ENCODE data around the gene DTNA.

DTNA gene

GRCh38 chr18:34694591-34695165, 15.4 kb upstream of the DTNA start:
- no peak for DNase-seq (ENCODE audit: extremely low spot score)
- ChIA-PET CTCF (interaction anchor here (0.6 to 3.8 kb wide), 4 partner anchors 14 to 171 kb away, joined by 3 to 30 read pairs (median 3); no protein-coding TSS in a partner anchor), POLR2A (no interaction called here)
- TF ChIP-seq ARNT (IDR thresholded peaks at IDR 0.05), result no peak
- no peak for TF ChIP-seq FOXA1 (IDR thresholded peaks at IDR 0.05)
- no peak for TF ChIP-seq FOXK2 (IDR thresholded peaks at IDR 0.05)
- no peak for TF ChIP-seq TARDBP (IDR thresholded peaks at IDR 0.05)
- no peak for TF ChIP-seq PKNOX1 (IDR thresholded peaks at IDR 0.05)
- no peak for TF ChIP-seq ZNF384 (IDR thresholded peaks at IDR 0.05)
- TF ChIP-seq SP1 (IDR thresholded peaks at IDR 0.05), result no peak
- TF ChIP-seq CTBP1 (IDR thresholded peaks at IDR 0.05; ENCODE audit: borderline replicate concordance), result no peak
- no peak for TF ChIP-seq LEF1 (IDR thresholded peaks at IDR 0.05; ENCODE audit: borderline replicate concordance)
- TF ChIP-seq BHLHE40 (IDR thresholded peaks at IDR 0.05; ENCODE audit: borderline replicate concordance), result no peak
- no peak for TF ChIP-seq ELF4 (IDR thresholded peaks at IDR 0.05)
- TF ChIP-seq FOXM1 (IDR thresholded peaks at IDR 0.05; ENCODE audit: borderline replicate concordance), result no peak
- no peak for TF ChIP-seq NFRKB (IDR thresholded peaks at IDR 0.05)
- no peak for TF ChIP-seq SUZ12 (IDR thresholded peaks at IDR 0.05)
- TF ChIP-seq HDGF (IDR thresholded peaks at IDR 0.05; ENCODE audit: borderline replicate concordance), result no peak
- no peak for TF ChIP-seq L3MBTL2 (conservative IDR thresholded peaks at IDR 0.05)

- CTCF ChIA-PET, result interaction anchor here (0.6 to 3.8 kb wide), 3 partner anchors 13 to 59 kb away, joined by 3 to 30 read pairs (median 3); no protein-coding TSS in a partner anchor
- DNase-seq (ENCODE audit: extremely low spot score), result peak; percentile 52
- no peak for TF ChIP-seq LEF1 (IDR thresholded peaks at IDR 0.05; ENCODE audit: borderline replicate concordance)
- TF ChIP-seq PKNOX1 (IDR thresholded peaks at IDR 0.05), result peak; percentile 67
- POLR2A ChIA-PET, result no interaction called here
These were observed 14.8 kb upstream of the DTNA start for GRCh38 chr18:34695310-34695709.

- CTCF ChIA-PET, result interaction anchor here (0.6 to 3.8 kb wide), 2 partner anchors 36 to 123 kb away, joined by 3 to 30 read pairs; no protein-coding TSS in a partner anchor
- no peak for DNase-seq (ENCODE audit: extremely low spot score)
- TF ChIP-seq TARDBP (IDR thresholded peaks at IDR 0.05), result no peak
- POLR2A ChIA-PET, result interaction anchor here (0.6 kb wide), 1 partner anchor 39 kb away, joined by 3 read pairs; no protein-coding TSS in a partner anchor
These were observed 13.4 kb upstream of the DTNA start for GRCh38 chr18:34696671-34697070.

GRCh38 chr18:34697233-34697632, 12.9 kb upstream of the DTNA start:
- POLR2A ChIA-PET, result interaction anchor here (0.6 kb wide), 1 partner anchor 40 kb away, joined by 3 read pairs; no protein-coding TSS in a partner anchor

GRCh38 chr18:34697891-34698290, 12.2 kb upstream of the DTNA start:
- POLR2A ChIA-PET, result no interaction called here
- no peak for DNase-seq (ENCODE audit: extremely low spot score)
- no peak for TF ChIP-seq SP1 (IDR thresholded peaks at IDR 0.05)
- no peak for TF ChIP-seq CTBP1 (IDR thresholded peaks at IDR 0.05; ENCODE audit: borderline replicate concordance)
- TF ChIP-seq L3MBTL2 (conservative IDR thresholded peaks at IDR 0.05), result no peak
- TF ChIP-seq HDGF (IDR thresholded peaks at IDR 0.05; ENCODE audit: borderline replicate concordance), result no peak
- no peak for TF ChIP-seq FOXM1 (IDR thresholded peaks at IDR 0.05; ENCODE audit: borderline replicate concordance)
- CTCF ChIA-PET, result no interaction called here

More at GRCh38 chr18:34697233-34697632, 12.9 kb upstream of the DTNA start:
- CTCF ChIA-PET, result no interaction called here
- no peak for TF ChIP-seq FOXK2 (IDR thresholded peaks at IDR 0.05)
- TF ChIP-seq PKNOX1 (IDR thresholded peaks at IDR 0.05), result peak; percentile 89
- no peak for TF ChIP-seq NFRKB (IDR thresholded peaks at IDR 0.05)
- TF ChIP-seq LEF1 (IDR thresholded peaks at IDR 0.05; ENCODE audit: borderline replicate concordance), result no peak
- no peak for DNase-seq (ENCODE audit: extremely low spot score)

- CTCF ChIA-PET, result no interaction called here
- TF ChIP-seq HDGF (IDR thresholded peaks at IDR 0.05; ENCODE audit: borderline replicate concordance) (no peak), ELF4 (IDR thresholded peaks at IDR 0.05) (no peak), FOXM1 (IDR thresholded peaks at IDR 0.05; ENCODE audit: borderline replicate concordance) (no peak), BHLHE40 (IDR thresholded peaks at IDR 0.05; ENCODE audit: borderline replicate concordance) (no peak), ZNF384 (IDR thresholded peaks at IDR 0.05) (no peak), SP1 (IDR thresholded peaks at IDR 0.05) (no peak), PKNOX1 (IDR thresholded peaks at IDR 0.05) (no peak), ARNT (IDR thresholded peaks at IDR 0.05) (no peak), NFRKB (IDR thresholded peaks at IDR 0.05) (no peak), CTBP1 (IDR thresholded peaks at IDR 0.05; ENCODE audit: borderline replicate concordance) (no peak), L3MBTL2 (conservative IDR thresholded peaks at IDR 0.05) (no peak), FOXK2 (IDR thresholded peaks at IDR 0.05) (no peak), SUZ12 (IDR thresholded peaks at IDR 0.05) (no peak), TARDBP (IDR thresholded peaks at IDR 0.05) (no peak), LEF1 (IDR thresholded peaks at IDR 0.05; ENCODE audit: borderline replicate concordance) (no peak), FOXA1 (IDR thresholded peaks at IDR 0.05) (no peak)
- no peak for DNase-seq (ENCODE audit: extremely low spot score)
- POLR2A ChIA-PET, result no interaction called here
These were observed 8.2 kb upstream of the DTNA start for GRCh38 chr18:34701911-34702310.

Data from HEK293T (cell line).